ENCODE results near the gene KDR.

The KDR gene

DNA sequence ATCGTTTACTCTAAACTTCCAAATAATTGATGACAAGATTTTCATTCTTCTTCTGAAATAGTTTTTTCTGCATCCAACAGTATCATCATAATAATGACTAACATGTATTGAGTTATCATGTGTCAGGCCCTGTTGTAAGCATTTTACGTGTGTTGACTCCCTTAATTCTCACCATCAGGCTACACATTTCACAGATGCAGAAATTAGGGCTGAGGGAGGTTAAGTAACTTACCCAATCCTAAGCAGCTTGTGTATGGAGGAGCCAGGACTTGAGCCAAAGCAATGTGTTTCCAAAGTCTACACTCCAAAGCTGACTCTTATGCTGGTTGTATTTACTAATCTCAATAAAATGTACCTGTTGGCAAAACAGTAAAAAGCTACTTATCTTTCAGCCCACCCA, 11.2 kb upstream of the KDR start:
- H3K4me3 ChIP-seq (ENCODE audit: low read length) = no peak overlapping the region
- TF ChIP-seq ZNF274 (IDR thresholded peaks at IDR 0.05; ENCODE audit: low read depth, low read length) = no peak

- TF ChIP-seq ZNF274 (IDR thresholded peaks at IDR 0.05; ENCODE audit: low read depth, low read length) = no peak
- no peak overlapping the region for H3K4me3 ChIP-seq (ENCODE audit: low read length)
Measured at GRCh38 chr4:55133951-55134350, 8.6 kb upstream of the KDR start.

DNA sequence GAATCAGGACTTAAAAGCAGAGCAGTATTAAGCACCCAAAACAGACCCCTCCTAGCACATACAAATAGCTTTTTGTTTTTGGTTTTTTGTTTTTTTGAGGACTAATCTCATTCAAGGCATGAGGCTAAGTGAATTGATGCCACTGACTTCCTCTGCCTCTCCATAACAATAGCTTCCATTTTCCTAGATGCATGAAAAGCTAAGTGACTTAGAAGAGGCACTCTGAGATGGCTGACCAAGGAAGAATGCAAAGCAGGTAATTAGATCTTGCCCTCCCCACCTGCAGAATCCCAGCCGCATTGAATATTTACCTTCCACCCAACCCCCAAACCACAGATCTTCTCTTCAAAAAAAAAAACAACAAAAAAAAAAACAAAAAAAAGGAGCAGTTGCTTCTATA, 7.4 kb upstream of the KDR start:
- H3K4me3 ChIP-seq (ENCODE audit: low read length) = no peak overlapping the region
- no peak for TF ChIP-seq ZNF274 (IDR thresholded peaks at IDR 0.05; ENCODE audit: low read depth, low read length)

GRCh38 chr4:55127521-55127920, 2.1 kb upstream of the KDR start:
- no peak overlapping the region for H3K4me3 ChIP-seq (ENCODE audit: low read length)
- no peak for TF ChIP-seq ZNF274 (IDR thresholded peaks at IDR 0.05; ENCODE audit: low read depth, low read length)

DNA sequence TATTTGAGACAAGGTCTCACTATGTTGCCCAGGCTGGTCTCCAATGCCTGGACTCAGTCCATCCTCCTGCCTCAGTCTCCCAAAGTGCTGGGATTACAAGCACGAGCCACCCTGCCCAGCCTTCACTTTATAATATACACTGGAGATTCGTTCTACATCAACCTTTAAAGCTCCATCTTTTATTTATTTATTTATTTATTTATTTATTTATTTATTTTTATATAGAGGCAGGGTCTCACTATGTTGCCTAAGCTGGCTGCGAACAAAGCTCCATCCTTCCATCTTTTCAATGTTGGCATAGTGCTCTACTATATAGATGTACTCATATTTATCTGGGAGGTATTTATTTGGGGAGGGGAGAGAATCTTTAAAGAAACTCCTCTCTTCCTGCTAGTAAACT, 1.7 kb upstream of the KDR start:
- TF ChIP-seq ZNF274 (IDR thresholded peaks at IDR 0.05; ENCODE audit: low read depth, low read length) = no peak
- H3K4me3 ChIP-seq (ENCODE audit: low read length) = no peak overlapping the region

GRCh38 chr4:55125763-55126541, 557 bp upstream of the KDR start:
- no peak overlapping the region for H3K4me3 ChIP-seq (ENCODE audit: low read length)
- TF ChIP-seq ZNF274 (IDR thresholded peaks at IDR 0.05; ENCODE audit: low read depth, low read length) = no peak

DNA sequence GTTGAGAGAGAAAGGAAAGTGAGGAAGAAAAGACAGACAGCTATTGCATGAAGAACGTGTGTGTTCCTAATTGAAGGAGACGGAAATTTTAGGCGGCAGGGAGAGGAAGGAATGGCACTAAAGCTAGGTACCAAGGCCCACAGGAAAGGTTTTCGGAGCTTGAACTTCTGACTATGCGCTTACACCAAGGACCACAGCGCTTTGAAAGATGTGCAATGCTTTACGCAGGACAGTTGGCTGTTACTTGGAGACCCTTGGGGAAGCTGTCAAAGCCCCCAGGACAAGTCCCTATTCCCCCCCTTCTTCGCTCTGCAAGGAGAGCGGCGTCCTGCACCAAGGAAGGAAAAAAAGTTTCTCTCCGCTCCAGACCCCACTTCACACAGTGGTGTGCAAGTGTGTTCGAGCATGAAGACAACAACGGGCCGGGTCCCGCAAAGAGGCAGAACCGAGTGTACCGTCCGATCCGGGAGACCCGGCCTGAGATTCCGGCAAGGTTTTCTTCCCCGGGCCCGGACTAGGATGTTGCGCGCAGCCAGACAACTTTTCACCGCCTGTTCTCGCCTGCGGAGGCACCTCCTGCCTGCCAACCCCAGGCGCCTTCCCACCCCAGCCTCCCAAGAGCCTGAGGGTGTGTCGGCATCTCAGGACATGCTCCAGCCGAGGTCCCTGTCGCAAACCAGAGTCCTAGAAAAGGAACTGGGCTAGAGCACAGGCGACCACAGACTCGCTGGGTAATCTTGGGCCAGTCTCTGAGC, 896 bp downstream of the KDR start:
- H3K4me3 ChIP-seq (ENCODE audit: low read length) = no peak overlapping the region
- TF ChIP-seq ZNF274 (IDR thresholded peaks at IDR 0.05; ENCODE audit: low read depth, low read length) = no peak

GRCh38 chr4:55123791-55124190, 1.6 kb downstream of the KDR start:
- no peak for TF ChIP-seq ZNF274 (IDR thresholded peaks at IDR 0.05; ENCODE audit: low read depth, low read length)

GRCh38 chr4:55122235-55122634, 3.2 kb downstream of the KDR start:
- no peak for TF ChIP-seq ZNF274 (IDR thresholded peaks at IDR 0.05; ENCODE audit: low read depth, low read length)
- H3K4me3 ChIP-seq (ENCODE audit: low read length) = no peak overlapping the region

More at GRCh38 chr4:55123791-55124190, 1.6 kb downstream of the KDR start:
- no peak overlapping the region for H3K4me3 ChIP-seq (ENCODE audit: low read length)

GRCh38 chr4:55121246-55121645, 4.1 kb downstream of the KDR start:
- no peak for TF ChIP-seq ZNF274 (IDR thresholded peaks at IDR 0.05; ENCODE audit: low read depth, low read length)
- H3K4me3 ChIP-seq (ENCODE audit: low read length) = no peak overlapping the region

DNA sequence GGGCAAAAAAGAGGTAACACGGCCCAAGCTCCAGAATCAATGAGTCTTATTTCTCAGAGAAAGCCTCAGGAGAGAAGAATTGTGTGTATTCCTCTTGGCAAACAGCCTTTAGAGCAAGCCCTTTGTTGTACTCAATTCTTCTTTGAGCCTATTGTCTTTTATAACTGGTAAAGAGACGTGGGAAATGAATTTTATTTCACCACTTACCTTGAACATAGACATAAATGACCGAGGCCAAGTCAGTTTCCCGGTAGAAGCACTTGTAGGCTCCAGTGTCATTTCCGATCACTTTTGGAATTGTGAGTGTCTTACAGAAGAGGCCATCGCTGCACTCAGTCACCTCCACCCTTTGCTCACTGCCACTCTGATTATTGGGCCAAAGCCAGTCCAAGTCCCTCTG, 7.0 kb downstream of the KDR start:
- no peak overlapping the region for H3K4me3 ChIP-seq (ENCODE audit: low read length)
- no peak for TF ChIP-seq ZNF274 (IDR thresholded peaks at IDR 0.05; ENCODE audit: low read depth, low read length)

GRCh38 chr4:55117511-55117910, 7.9 kb downstream of the KDR start:
- TF ChIP-seq ZNF274 (IDR thresholded peaks at IDR 0.05; ENCODE audit: low read depth, low read length) = no peak
- no peak overlapping the region for H3K4me3 ChIP-seq (ENCODE audit: low read length)

DNA sequence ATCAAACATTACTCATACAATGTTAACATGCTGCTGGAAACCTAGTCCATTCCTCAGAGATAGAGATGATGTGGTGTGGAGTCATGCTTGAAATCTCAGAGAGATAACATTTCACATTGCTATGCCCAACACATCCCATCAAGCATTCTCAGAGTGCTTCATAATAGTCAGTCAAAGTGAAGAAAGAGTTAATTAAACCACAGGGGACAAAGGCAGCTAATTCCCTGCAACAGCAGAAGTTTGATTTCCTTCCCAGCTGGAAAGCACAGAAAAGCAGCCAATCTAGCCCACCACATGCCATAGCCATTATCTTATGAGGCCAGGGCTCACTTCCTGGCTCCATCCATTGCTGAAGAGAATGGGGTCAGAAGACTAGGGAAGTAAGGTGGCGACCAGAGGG, 8.9 kb downstream of the KDR start:
- TF ChIP-seq ZNF274 (IDR thresholded peaks at IDR 0.05; ENCODE audit: low read depth, low read length) = no peak
- H3K4me3 ChIP-seq (ENCODE audit: low read length) = no peak overlapping the region

DNA sequence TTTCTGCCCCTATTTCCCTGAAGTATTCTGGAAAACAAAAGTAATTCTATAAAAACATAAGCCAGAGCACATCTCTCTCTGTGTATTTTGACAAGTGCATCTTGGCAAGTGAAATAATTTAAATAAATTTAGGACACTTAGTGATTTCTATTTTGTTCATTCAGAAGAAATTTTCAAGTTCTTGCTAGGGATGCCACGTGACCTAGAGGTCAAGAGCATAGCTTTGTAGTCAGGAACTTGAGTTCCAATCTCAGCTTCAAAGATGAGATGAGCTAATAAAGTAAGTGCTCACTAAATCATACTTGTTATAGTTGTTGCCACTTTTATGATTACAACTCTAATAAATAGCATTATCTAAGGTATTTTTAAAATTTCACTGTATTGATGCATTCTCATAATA, 13.8 kb downstream of the KDR start:
- TF ChIP-seq ZNF274 (IDR thresholded peaks at IDR 0.05; ENCODE audit: low read depth, low read length) = no peak
- no peak overlapping the region for H3K4me3 ChIP-seq (ENCODE audit: low read length)

DNA sequence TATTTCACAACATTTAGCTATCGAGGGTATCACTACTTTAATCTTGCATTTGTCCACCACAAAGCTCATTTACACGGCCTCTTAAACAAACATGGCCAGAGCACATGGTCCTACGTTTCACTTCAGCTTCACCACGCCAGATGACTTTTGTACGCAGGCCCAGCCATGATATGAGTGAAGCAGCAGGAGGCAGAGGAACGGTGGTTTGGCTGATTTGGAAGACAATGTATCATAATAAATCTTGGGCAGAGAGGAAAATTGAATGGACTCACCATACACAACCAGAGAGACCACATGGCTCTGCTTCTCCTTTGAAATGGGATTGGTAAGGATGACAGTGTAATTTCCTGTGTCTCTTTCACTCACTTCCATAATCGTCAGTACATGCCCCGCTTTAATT, 15.3 kb downstream of the KDR start:
- H3K4me3 ChIP-seq (ENCODE audit: low read length) = no peak overlapping the region
- TF ChIP-seq ZNF274 (IDR thresholded peaks at IDR 0.05; ENCODE audit: low read depth, low read length) = no peak

Measured in GM08714 (cell line).